ENCODE measurements around the gene EFCAB10. TPM values are rescaled to one million over a fixed set of nuclear protein-coding genes. Genes with fewer than 3 reads are reported as not detected.

The EFCAB10 gene
- polyA plus RNA-seq, 1 of the 3 experiments (the other 2 are of a cell fraction), result 0.51 TPM

- H3K9ac ChIP-seq, result no peak overlapping the region
- H3K27me3 ChIP-seq (ENCODE audit: insufficient read depth), result no peaks in the 10 kb centered on the region
- no peaks in the 10 kb centered on the region for H3K9me3 ChIP-seq
- H3K79me2 ChIP-seq (ENCODE audit: insufficient read depth), result no peaks in the 10 kb centered on the region
- H3K4me3 ChIP-seq (ENCODE audit: low read depth in 2 of 2, low read length in 1 of 2), result no peak overlapping the region
- H3K36me3 ChIP-seq (replicated peaks in 1 of 2; ENCODE audit: control insufficient read depth in 1 of 2, insufficient read depth in 2 of 2, low read length in 1 of 2), result peaks cover 3 to 11% of the 10 kb centered on the region in 2 experiments
- no peak for DNase-seq
- H4K20me1 ChIP-seq (ENCODE audit: insufficient read depth), result no peaks in the 10 kb centered on the region
- H2AFZ ChIP-seq (ENCODE audit: low read depth), result no peak overlapping the region
- no peaks in the 10 kb centered on the region for H3K9me2 ChIP-seq
- WGBS (ENCODE audit: low lambda C conversion rate), result 94% methylated on average over 20 of the region's 20 CpGs
- no peak overlapping the region for H3K27ac ChIP-seq (ENCODE audit: low read depth in 2 of 2, low read length in 1 of 2)
- peaks cover 0 to 5% of the 10 kb centered on the region in 2 experiments; a peak in 1 of 4 replicates for H3K4me1 ChIP-seq (ENCODE audit: control insufficient read depth in 1 of 2, insufficient read depth in 2 of 2, low read depth in 1 of 2, low read length in 1 of 2)
- CTCF ChIA-PET, result interaction anchor here (2.0 kb wide), 1 partner anchor 13 kb away, joined by 4 read pairs; no protein-coding TSS in a partner anchor
- POLR2A ChIA-PET, result no interaction called here
- no peaks in the 10 kb centered on the region for H3F3A ChIP-seq (replicated peaks; ENCODE audit: insufficient read depth)
- no peak overlapping the region for H3K4me2 ChIP-seq
- TF ChIP-seq RCOR1 (IDR thresholded peaks at IDR 0.05; ENCODE audit: low read length), result no peak
- no peak for TF ChIP-seq RXRA (IDR thresholded peaks at IDR 0.05; ENCODE audit: borderline replicate concordance, low read depth)
- TF ChIP-seq USF1 (IDR thresholded peaks at IDR 0.05; ENCODE audit: borderline replicate concordance, low read depth), result no peak
- no peak for TF ChIP-seq NFIC (IDR thresholded peaks at IDR 0.05; ENCODE audit: borderline replicate concordance)
- no peak for TF ChIP-seq GABPA (IDR thresholded peaks at IDR 0.05; ENCODE audit: low read depth)
- no peak for TF ChIP-seq ELF1 (IDR thresholded peaks at IDR 0.05)
- TF ChIP-seq MEF2A (IDR thresholded peaks at IDR 0.05; ENCODE audit: borderline replicate concordance, low read depth), result no peak
- no peak for TF ChIP-seq SMC3 (IDR thresholded peaks at IDR 0.05; ENCODE audit: low read depth, low read length)
- no peak for TF ChIP-seq MAX (IDR thresholded peaks at IDR 0.05; ENCODE audit: low read depth)
- TF ChIP-seq IRF3 (IDR thresholded peaks at IDR 0.05; ENCODE audit: low read depth, low read length), result no peak
- no peak for TF ChIP-seq NRF1 (IDR thresholded peaks at IDR 0.05; ENCODE audit: low read depth, low read length)
- TF ChIP-seq USF2 (IDR thresholded peaks at IDR 0.05; ENCODE audit: borderline replicate concordance, low read depth, low read length), result no peak
- TF ChIP-seq SIN3A (IDR thresholded peaks at IDR 0.05; ENCODE audit: borderline replicate concordance, low read depth, low read length), result no peak
- no peak for TF ChIP-seq FOXM1 (IDR thresholded peaks at IDR 0.05; ENCODE audit: low read depth)
- TF ChIP-seq TEAD4 (IDR thresholded peaks at IDR 0.05; ENCODE audit: borderline replicate concordance, insufficient read depth), result no peak
- no peak for TF ChIP-seq RAD21 (IDR thresholded peaks at IDR 0.05; ENCODE audit: low read length)
- no peak for TF ChIP-seq PBX3 (IDR thresholded peaks at IDR 0.05)
- TF ChIP-seq EZH2phosphoT487 (IDR thresholded peaks at IDR 0.05; ENCODE audit: borderline replicate concordance, low read depth), result no peak
- no peak for TF ChIP-seq MXI1 (IDR thresholded peaks at IDR 0.05; ENCODE audit: low read depth, low read length)
- TF ChIP-seq POLR2AphosphoS5 (IDR thresholded peaks at IDR 0.05; ENCODE audit: low read depth, low read length), result no peak
Observed at GRCh38 chr7:105614341-105614840, 33.1 kb upstream of the EFCAB10 start.

Measured in SK-N-SH (cell line).